Skin epidermis (tissue), 12 donors: ENCODE measurements around the gene HBP1.
"Not testable (repeated sequence)": the region's sequence is repeated elsewhere in the genome, so short reads cannot be mapped to it uniquely, and the experiment has no call there.

Source experiments
- H3K27ac ChIP-seq, 21 experiments: fragments of 200-600 bp; sonication (generic) in 11 of 21; one replicate each; pipeline ENCODE4 v1.5.0; 2020; ENCODE audit warnings: mild to moderate bottlenecking in 3 of 21, inconsistent platforms in 2 of 21, moderate library complexity in 2 of 21
- H3K4me3 ChIP-seq, 7 experiments: fragments of 200-600 bp; sonication (generic) in 2 of 7; one replicate each; pipeline ENCODE4 v1.5.0; 2020; ENCODE audit warnings: inconsistent platforms in 2 of 7, mild to moderate bottlenecking in 2 of 7, moderate library complexity in 1 of 7

Gene HBP1

GRCh38 chr7:107168233-107169119 lies at the start of gene HBP1:
HBP1 (plus strand) TSS chr7:107169003; CDS start chr7:107179894, 10,891 bp downstream.
- H3K4me3 ChIP-seq: peak within 1 kb of the TSS; percentile 92 to 98 (median 94)
- peak within 1 kb of the TSS; percentile 90 to 100 (median 98) for H3K27ac ChIP-seq

GRCh38 chr7:107119376-107120105 lies 49.3 kb upstream of the HBP1 start:
- H3K4me3 ChIP-seq: no peak overlapping the region

GRCh38 chr7:107122486-107122911 lies 46.3 kb upstream of the HBP1 start:
- H3K27ac ChIP-seq: peak overlapping the region in 1 of 21 experiments; percentile 18
- H3K4me3 ChIP-seq: no peak overlapping the region

More at GRCh38 chr7:107119376-107120105, 49.3 kb upstream of the HBP1 start:
- H3K27ac ChIP-seq: no peak overlapping the region

- Histone ChIP-seq H3K4me3 (no peak overlapping the region), H3K27ac (no peak overlapping the region)
Measured at GRCh38 chr7:107123392-107123791, 45.4 kb upstream of the HBP1 start.

GRCh38 chr7:107125475-107125874 lies 43.3 kb upstream of the HBP1 start:
- H3K4me3 ChIP-seq: no peak overlapping the region
- H3K27ac ChIP-seq: peak overlapping the region in 2 of 21 experiments; percentile 6 to 68

- Histone ChIP-seq H3K4me3 (no peak overlapping the region), H3K27ac (no peak overlapping the region)
Measured at GRCh38 chr7:107128217-107128616, 40.6 kb upstream of the HBP1 start.

- H3K27ac ChIP-seq: no peak overlapping the region
- H3K4me3 ChIP-seq: no peak overlapping the region
Measured at GRCh38 chr7:107128748-107129147, 40.1 kb upstream of the HBP1 start.

GRCh38 chr7:107130487-107131220 lies 38.1 kb upstream of the HBP1 start:
- Histone ChIP-seq H3K27ac (no peak overlapping the region), H3K4me3 (no peak overlapping the region)

GRCh38 chr7:107133396-107133795 lies 35.4 kb upstream of the HBP1 start:
- Histone ChIP-seq H3K27ac (no peak overlapping the region), H3K4me3 (no peak overlapping the region)

GRCh38 chr7:107138696-107139420 lies 29.9 kb upstream of the HBP1 start:
- H3K4me3 ChIP-seq: no peak overlapping the region
- no peak overlapping the region for H3K27ac ChIP-seq

- H3K27ac ChIP-seq, H3K4me3 ChIP-seq: not testable (repeated sequence)
Measured at GRCh38 chr7:107143875-107144274, 24.9 kb upstream of the HBP1 start.

- no peak overlapping the region for H3K27ac ChIP-seq
- no peak overlapping the region for H3K4me3 ChIP-seq
Measured at GRCh38 chr7:107145067-107145838, 23.6 kb upstream of the HBP1 start.

- Histone ChIP-seq H3K27ac (no peak overlapping the region), H3K4me3 (no peak overlapping the region)
Measured at GRCh38 chr7:107147464-107148393, 21.1 kb upstream of the HBP1 start.

GRCh38 chr7:107148721-107149120 lies 20.1 kb upstream of the HBP1 start:
- H3K27ac ChIP-seq: no peak overlapping the region

GRCh38 chr7:107149863-107150262 lies 18.9 kb upstream of the HBP1 start:
- no peak overlapping the region for H3K4me3 ChIP-seq
- no peak overlapping the region for H3K27ac ChIP-seq

More at GRCh38 chr7:107148721-107149120, 20.1 kb upstream of the HBP1 start:
- no peak overlapping the region for H3K4me3 ChIP-seq

GRCh38 chr7:107150375-107151073 lies 18.3 kb upstream of the HBP1 start:
- no peak overlapping the region for H3K27ac ChIP-seq
- no peak overlapping the region for H3K4me3 ChIP-seq

- no peak overlapping the region for H3K27ac ChIP-seq
- H3K4me3 ChIP-seq: no peak overlapping the region
Measured at GRCh38 chr7:107151538-107151937, 17.3 kb upstream of the HBP1 start.
